ENCODE data around the gene SBF2. TPM values are rescaled to one million over a fixed set of nuclear protein-coding genes. Genes with fewer than 3 reads are reported as not detected.

The SBF2 gene
- polyA plus RNA-seq, 1 donor from 2014 or later = 53.4 TPM

DNA sequence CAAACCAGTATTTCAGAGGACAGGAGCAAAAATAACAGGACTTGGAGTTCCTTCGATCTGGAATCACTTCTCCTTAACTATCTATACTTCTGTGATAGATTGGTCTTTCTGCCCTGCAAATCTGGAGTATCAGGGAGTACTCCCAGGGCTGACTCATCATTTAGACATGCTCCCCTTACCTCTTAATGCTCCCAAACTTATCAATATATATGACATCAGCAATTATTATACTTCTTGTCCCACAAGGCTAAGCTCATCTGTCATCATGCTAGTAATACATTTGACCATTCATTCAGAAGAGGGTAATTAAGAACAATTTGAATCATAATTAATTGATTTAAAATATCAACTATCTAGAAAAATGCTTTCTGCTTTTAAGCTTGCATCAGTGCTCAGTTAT, 466.3 kb downstream of the SBF2 start:
- no peak for TF ChIP-seq RAD21 (conservative IDR thresholded peaks at IDR 0.05)
- TF ChIP-seq POLR2AphosphoS5 (IDR thresholded peaks at IDR 0.05) = no peak
- TF ChIP-seq, protein P1, sequence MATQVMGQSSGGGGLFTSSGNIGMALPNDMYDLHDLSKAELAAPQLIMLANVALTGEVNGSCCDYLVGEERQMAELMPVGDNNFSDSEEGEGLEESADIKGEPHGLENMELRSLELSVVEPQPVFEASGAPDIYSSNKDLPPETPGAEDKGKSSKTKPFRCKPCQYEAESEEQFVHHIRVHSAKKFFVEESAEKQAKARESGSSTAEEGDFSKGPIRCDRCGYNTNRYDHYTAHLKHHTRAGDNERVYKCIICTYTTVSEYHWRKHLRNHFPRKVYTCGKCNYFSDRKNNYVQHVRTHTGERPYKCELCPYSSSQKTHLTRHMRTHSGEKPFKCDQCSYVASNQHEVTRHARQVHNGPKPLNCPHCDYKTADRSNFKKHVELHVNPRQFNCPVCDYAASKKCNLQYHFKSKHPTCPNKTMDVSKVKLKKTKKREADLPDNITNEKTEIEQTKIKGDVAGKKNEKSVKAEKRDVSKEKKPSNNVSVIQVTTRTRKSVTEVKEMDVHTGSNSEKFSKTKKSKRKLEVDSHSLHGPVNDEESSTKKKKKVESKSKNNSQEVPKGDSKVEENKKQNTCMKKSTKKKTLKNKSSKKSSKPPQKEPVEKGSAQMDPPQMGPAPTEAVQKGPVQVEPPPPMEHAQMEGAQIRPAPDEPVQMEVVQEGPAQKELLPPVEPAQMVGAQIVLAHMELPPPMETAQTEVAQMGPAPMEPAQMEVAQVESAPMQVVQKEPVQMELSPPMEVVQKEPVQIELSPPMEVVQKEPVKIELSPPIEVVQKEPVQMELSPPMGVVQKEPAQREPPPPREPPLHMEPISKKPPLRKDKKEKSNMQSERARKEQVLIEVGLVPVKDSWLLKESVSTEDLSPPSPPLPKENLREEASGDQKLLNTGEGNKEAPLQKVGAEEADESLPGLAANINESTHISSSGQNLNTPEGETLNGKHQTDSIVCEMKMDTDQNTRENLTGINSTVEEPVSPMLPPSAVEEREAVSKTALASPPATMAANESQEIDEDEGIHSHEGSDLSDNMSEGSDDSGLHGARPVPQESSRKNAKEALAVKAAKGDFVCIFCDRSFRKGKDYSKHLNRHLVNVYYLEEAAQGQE (IDR thresholded peaks at IDR 0.05; ENCODE audit: borderline replicate concordance) = no peak
- TF ChIP-seq SMC3 (conservative IDR thresholded peaks at IDR 0.05; ENCODE audit: poor library complexity) = no peak
- no peak for TF ChIP-seq MXI1 (conservative IDR thresholded peaks at IDR 0.05; ENCODE audit: poor library complexity, severe bottlenecking)
- H3K9ac ChIP-seq (ENCODE audit: low read length) = no peak overlapping the region

DNA sequence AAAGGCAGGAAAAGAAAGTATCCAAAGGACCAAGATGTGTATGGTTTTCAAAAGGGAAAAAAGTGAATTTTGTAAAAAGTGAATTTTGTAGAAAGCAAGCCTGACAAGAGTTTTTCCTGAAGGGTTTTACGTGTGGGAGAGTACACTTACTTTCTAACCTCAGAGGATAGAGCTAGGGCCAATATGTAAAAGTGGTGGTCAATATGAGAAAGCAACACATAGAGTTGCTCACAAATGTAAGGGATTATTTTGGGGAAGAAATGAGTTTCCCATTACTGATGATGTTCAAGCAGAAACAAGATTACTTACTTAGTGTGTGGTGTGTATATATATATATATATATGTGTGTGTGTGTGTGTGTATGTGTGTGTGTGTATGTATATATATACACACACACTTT, 467.6 kb downstream of the SBF2 start:
- Histone ChIP-seq H3K9me2 (ENCODE audit: insufficient read depth, low read length) (no peaks in the 10 kb centered on the region), H3K27ac (ENCODE audit: low read length) (no peak overlapping the region), H3K4me2 (ENCODE audit: low read length) (no peak overlapping the region), H3K79me2 (replicated peaks; ENCODE audit: insufficient read depth, low read length) (no peaks in the 10 kb centered on the region), H3K9ac (ENCODE audit: low read length) (no peak overlapping the region), H2AFZ (ENCODE audit: low read depth, low read length) (no peak overlapping the region), H3K4me3 (ENCODE audit: low read length) (no peak overlapping the region), H3K36me3 (ENCODE audit: insufficient read depth, low read length) (no peaks in the 10 kb centered on the region), H4K20me1 (ENCODE audit: insufficient read depth) (no peaks in the 10 kb centered on the region), H3K27me3 (ENCODE audit: insufficient read depth, low read depth, low read length) (no peaks in the 10 kb centered on the region), H3F3A (ENCODE audit: insufficient read depth, low read length, poor library complexity, severe bottlenecking) (no peaks in the 10 kb centered on the region), H3K9me3 (ENCODE audit: low read length) (no peaks in the 10 kb centered on the region)
- TF ChIP-seq MXI1 (conservative IDR thresholded peaks at IDR 0.05; ENCODE audit: poor library complexity, severe bottlenecking) (no peak), EZH2 (IDR thresholded peaks at IDR 0.05; ENCODE audit: borderline replicate concordance, insufficient read depth, low read length, poor library complexity, severe bottlenecking) (no peak), TAF1 (IDR thresholded peaks at IDR 0.05; ENCODE audit: low read depth) (no peak), POLR2AphosphoS5 (IDR thresholded peaks at IDR 0.05) (no peak), SMC3 (conservative IDR thresholded peaks at IDR 0.05; ENCODE audit: poor library complexity) (no peak), RAD21 (conservative IDR thresholded peaks at IDR 0.05) (no peak), EP300 (conservative IDR thresholded peaks at IDR 0.05; ENCODE audit: poor library complexity, severe bottlenecking) (no peak)
- TF ChIP-seq, protein P2, sequence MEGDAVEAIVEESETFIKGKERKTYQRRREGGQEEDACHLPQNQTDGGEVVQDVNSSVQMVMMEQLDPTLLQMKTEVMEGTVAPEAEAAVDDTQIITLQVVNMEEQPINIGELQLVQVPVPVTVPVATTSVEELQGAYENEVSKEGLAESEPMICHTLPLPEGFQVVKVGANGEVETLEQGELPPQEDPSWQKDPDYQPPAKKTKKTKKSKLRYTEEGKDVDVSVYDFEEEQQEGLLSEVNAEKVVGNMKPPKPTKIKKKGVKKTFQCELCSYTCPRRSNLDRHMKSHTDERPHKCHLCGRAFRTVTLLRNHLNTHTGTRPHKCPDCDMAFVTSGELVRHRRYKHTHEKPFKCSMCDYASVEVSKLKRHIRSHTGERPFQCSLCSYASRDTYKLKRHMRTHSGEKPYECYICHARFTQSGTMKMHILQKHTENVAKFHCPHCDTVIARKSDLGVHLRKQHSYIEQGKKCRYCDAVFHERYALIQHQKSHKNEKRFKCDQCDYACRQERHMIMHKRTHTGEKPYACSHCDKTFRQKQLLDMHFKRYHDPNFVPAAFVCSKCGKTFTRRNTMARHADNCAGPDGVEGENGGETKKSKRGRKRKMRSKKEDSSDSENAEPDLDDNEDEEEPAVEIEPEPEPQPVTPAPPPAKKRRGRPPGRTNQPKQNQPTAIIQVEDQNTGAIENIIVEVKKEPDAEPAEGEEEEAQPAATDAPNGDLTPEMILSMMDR (IDR thresholded peaks at IDR 0.05; ENCODE audit: poor library complexity, severe bottlenecking) = no peak
- TF ChIP-seq, protein P1 (IDR thresholded peaks at IDR 0.05; ENCODE audit: borderline replicate concordance) = no peak

More for the DNA sequence above, 466.3 kb downstream of the SBF2 start:
- Histone ChIP-seq H4K20me1 (ENCODE audit: insufficient read depth) (no peaks in the 10 kb centered on the region), H3K9me2 (ENCODE audit: insufficient read depth, low read length) (no peaks in the 10 kb centered on the region), H3K9me3 (ENCODE audit: low read length) (no peaks in the 10 kb centered on the region), H3K36me3 (ENCODE audit: insufficient read depth, low read length) (no peaks in the 10 kb centered on the region), H3K27me3 (ENCODE audit: insufficient read depth, low read depth, low read length) (no peaks in the 10 kb centered on the region), H3K4me3 (ENCODE audit: low read length) (no peak overlapping the region), H3K27ac (ENCODE audit: low read length) (no peak overlapping the region), H2AFZ (ENCODE audit: low read depth, low read length) (no peak overlapping the region), H3F3A (ENCODE audit: insufficient read depth, low read length, poor library complexity, severe bottlenecking) (no peaks in the 10 kb centered on the region), H3K4me2 (ENCODE audit: low read length) (no peak overlapping the region), H3K79me2 (replicated peaks; ENCODE audit: insufficient read depth, low read length) (no peaks in the 10 kb centered on the region)
